Ramos (cell line): ENCODE results near the gene CCT5.
"Not testable (repeated sequence)": the region's sequence is repeated elsewhere in the genome, so short reads cannot be mapped to it uniquely, and the experiment has no call there.

Experiments used
- in situ Hi-C: fragments of 300-500 bp; cut with MboI; formaldehyde crosslinking; loops from one replicate; pipeline ENCODE4 v1.14.3; 2022; ENCODE audit warnings: low sequenced_read_pairs; ENCODE audit not compliant: unreplicated experiment

Gene CCT5

DNA sequence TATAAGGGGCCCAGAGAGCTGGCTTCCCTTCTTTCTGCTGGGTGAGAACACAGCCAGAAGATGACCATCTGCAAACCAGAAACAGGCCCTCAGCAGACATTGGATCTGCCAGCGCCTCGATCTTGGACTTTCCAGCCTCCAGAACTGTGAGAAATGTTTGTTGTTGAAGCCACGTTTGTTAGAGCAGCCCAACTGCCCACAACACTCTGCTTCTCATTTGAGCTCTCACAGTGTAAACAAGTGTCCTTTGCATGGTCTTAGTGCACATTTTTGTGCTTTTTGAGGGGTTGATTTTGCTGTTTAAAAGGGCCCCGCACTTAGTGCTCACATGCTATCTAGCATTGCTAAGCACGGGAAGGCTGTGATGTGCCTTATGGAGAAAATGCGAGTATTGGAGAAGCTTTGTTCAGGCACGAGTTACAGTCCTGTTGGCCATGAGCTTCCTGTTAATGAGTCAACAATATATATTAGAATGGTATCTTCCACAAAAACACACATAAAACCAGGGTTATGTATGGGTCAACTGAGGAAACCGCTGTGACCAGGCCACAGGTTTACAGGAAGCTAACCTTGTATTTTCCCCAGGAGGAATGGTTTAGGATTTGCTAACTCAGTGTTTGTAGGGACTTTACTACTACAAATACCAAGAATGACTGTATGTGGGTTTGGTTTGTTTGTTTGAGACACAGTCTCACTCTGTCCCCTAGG, 45.7 kb downstream of the CCT5 start:
- in situ Hi-C loops: loop anchor here (25.0 kb wide), 1 partner anchor 117 kb away; no protein-coding TSS in a partner anchor

DNA sequence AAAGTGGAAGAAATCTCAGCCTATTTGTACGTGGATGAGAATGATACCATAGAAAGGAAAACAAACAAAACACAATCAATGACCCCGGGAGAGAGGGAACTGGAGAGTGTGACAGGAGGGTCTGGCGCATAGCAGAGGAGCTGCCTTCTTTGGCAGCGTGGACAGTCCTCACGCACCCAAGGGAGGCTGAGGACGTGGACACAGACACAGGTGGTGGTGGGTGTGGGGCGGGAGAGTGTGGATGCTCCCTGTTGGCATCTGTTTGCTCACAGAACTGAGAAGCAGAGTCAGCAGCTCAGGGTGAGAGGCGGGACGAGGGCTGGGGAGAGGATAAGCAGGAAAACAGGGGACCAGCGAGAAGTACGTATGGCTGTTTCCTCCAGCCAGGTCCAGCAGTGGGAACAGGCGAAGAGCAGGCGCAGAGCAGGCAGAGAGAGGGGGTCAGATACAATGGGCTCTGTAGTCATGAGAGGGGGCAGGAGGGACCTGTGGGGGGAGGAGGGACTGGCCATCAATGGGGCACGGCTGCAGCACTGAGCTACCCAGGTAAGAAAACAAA, 47.6 kb downstream of the CCT5 start:
- in situ Hi-C loops: loop anchor here (25.0 kb wide), 1 partner anchor 115 kb away; no protein-coding TSS in a partner anchor

DNA sequence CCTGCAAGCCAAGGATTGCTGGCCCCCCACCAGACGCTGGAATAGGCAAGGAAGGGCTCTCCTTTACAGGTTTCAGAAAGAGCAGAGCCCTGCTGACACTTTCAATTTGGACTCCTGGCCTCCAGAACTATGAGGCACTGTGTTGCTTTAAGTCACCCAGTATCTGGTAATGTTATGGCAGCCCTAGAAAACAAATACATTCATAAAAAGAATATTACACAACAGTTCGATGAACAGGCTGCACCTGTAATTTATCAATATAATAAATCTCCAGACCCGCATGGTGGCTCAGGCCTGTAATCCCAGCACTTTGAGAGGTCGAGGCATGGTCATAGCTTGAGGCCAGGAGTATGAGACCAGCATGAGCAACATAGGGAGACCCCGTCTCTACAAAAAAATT, 50.2 kb downstream of the CCT5 start:
- in situ Hi-C loops: no loop called here

DNA sequence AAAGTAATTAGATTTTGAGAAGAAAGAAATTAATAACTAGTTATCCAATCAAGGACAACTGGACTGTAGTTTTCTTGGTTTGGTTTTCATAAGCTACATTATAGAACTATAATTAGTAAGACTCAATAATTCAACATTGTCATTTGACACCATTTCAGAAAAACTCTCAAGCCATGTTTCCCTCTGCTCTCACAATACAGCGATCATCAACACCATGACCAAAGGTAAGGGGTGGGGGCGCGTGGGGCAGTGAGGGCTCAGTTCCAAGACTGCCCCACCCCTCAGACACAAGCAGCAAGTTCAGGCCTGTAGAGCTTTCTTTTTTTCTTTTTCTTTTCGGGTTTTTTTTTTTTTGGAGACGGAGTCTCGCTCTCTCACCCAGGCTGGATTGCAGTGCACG, 51.2 kb downstream of the CCT5 start:
- in situ Hi-C loops: no loop called here

DNA sequence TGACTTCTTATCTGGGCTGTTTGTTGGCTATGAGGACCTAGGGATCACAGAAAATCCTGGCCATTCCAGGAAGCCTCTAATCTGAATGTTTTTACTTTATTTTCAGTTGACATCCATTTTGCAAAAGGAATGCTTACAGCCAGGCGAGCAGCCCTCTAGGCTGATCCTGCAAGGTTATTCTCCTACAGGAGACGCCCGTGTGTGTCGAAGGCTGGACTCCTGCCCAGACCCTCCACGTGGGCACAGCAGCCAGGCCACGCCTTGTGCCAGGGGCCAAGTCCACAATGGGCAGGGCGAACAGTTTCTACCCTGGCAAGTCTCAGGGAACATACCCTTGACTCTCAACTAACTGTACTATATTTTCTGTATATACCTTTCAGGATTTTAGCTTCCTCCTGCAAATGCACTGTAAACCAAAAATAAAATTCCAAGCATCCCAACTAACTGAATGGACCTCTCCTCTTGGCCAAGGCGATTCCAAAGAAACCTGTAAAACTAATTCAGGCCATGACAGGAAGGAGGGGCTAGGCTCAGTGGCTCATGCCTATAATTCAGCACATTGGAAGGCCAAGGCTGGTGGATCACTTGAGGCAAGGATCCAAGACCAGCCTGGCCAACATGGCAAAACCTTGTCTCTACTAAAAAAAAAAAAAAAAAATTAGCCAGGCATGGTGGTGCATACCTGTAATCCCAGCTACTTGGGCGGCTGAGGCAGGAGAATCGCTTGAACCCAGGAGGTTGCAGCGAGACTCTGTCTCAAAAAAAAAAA, 51.9 kb downstream of the CCT5 start:
- in situ Hi-C loops: no loop called here

DNA sequence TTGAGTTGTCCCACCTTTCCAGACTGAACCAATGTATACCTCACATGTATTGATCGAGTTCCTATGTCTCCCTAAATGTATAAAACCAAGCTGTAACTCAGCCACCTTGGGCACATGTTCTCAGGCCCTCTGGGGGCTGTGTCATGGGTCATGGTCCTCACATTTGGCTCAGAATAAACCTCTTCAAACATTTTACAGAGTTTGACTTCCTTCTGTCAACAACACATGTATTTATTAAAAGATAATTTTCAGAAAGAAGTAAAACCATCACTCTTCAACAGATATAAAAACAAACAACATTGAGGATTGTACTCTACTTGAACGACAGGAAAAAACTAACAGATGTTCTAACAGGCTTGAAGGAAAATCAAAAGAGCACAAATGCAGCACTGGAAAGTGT, 53.1 kb downstream of the CCT5 start:
- in situ Hi-C loops: no loop called here

DNA sequence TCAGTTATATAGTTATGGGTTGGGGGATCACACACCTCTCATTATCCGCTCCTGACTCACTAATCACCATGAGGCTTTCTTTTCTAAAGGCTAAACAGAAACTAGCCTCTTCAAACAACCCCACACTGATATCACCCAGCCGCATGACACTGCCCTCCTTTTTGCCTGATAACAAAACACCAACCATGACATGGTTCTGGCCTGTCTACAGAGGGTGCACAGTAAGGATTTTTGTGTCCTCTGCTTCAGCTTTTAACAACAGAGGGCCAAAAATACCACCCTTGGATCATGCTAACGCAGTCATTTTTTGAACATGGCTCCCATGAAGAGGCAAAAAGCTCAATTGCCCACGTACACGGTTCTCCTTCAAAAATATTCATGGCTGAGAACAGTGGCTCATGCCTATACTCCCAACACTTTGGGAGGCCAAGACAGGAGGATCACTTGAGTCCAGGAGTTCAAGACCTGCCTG, 53.7 kb downstream of the CCT5 start:
- in situ Hi-C loops: no loop called here

DNA sequence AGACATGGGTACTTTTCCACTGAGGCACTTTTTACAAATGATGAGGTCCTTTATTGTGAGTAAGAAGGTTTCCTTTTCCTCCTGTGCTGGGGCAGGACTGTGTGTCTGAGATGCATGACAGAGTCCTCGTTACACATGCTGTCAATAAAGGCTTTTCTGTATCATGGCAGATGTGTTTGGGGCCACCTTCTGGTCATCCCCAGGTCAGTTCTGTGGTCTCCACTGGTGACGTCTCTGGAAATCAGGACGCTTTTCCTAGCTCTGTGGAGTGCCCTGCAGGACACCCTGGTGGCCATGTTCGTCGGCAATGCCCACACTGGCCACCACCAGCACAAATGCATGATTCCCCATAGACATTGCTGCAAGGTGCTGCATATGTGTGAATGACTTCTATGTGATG, 54.9 kb downstream of the CCT5 start:
- in situ Hi-C loops: no loop called here

DNA sequence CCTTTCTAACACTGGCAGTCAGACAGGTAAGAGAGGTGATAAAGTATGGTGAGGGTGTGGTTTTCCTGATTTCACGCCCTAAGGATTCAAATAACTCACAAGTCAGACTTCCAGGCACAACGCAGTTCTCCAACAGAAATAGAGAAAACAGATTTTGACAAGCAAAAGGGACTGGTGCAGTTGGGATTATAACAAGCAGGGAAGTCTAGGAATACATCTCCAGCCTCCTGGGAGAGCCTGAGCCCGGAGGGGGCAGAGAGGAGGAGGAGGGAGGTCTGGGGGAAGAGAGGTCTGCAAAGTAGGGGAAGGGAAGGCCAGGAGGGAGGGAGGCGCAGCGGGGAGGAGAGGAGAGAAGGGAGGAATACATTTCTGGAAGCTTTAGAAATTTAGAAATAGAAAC, 56.0 kb downstream of the CCT5 start:
- in situ Hi-C loops: no loop called here

DNA sequence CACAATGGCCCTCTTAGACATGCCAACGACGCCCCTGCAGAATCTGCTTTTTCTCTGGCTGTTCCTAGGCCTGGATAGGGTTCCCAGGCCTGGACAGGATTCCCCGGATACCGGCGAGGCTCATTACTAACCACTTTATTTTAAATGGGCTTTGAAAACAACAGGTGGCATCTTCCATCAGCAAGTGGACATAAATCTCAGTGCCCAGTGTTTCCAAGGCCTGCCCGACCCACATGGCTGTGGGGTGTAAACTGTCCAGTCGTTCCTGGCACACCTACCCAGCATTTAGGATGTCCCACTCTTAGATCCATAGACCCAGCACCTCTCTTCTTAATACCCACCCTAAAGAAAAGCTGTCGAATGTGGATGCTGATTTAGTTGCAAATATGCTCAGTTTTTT, 56.7 kb downstream of the CCT5 start:
- in situ Hi-C loops: no loop called here

DNA sequence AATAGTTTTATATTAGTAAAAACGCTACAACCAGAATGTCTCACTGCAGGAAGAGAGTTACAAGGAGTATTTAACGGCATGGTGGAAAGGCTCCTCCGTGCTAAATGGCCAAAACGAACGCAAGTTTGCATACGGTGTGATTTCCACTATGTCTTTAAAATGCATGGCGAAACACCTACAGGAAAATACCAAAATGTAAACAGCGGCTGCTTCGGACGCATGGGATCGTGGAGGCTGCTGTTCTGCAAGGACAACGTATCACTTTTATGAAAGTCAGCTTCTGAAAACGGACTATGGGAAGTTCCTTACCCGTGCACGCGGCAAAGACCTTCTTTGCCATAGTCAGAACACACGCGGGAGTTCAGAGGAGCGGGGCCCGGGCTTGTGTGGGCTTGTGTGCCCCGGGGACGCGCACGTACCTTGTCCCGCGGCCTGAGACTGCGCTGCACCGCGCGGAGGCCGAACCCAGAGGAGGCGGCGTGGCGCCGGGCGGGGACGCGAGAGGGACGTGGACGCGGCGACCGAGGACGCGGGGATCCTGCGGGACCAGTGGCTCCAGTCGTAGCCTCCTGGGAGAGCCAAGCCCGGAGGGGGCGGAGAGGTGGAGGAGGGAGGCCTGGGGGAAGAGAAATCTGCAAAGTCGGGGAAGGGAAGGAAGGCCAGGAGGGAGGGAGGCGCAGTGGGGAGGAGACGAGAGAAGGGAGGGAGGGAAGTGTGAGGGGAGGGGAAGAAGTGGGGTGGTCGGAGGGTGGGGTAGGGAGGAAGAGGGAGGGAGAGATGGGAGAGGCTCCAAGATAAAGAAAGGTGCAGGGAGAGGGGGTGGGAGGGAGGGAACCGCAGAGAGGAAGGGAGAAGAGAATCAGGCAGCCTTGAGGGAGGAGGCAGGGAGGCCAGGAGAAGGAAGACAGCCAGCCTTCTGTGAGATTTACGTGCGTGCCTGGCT, 57.4 kb downstream of the CCT5 start, which contains the start of gene CMBL:
Gene CMBL (minus strand): TSS at position 697 of the 943 bp plus-strand sequence. CDS start 17,140 bp downstream, outside the sequence.
- in situ Hi-C loops: no loop called here

DNA sequence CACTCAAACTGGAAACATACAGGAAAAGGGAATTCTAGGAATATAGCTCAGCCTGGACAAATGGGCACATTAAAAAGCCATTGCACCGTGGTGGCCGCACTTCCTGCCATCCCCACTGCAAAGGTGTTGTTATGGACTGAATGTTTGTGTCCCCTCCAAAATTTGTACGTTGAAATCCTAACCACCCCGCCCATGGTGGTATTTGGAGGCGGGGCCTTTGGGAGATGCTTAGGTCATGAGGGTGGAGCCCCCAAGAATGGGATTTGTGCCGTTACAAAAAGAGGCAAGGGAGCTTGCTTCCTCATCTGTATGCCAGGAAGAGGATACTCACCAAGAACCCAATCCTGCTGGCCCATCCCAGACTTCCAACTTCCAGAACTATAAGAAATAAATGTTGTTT, 58.8 kb downstream of the CCT5 start:
- in situ Hi-C loops: no loop called here

DNA sequence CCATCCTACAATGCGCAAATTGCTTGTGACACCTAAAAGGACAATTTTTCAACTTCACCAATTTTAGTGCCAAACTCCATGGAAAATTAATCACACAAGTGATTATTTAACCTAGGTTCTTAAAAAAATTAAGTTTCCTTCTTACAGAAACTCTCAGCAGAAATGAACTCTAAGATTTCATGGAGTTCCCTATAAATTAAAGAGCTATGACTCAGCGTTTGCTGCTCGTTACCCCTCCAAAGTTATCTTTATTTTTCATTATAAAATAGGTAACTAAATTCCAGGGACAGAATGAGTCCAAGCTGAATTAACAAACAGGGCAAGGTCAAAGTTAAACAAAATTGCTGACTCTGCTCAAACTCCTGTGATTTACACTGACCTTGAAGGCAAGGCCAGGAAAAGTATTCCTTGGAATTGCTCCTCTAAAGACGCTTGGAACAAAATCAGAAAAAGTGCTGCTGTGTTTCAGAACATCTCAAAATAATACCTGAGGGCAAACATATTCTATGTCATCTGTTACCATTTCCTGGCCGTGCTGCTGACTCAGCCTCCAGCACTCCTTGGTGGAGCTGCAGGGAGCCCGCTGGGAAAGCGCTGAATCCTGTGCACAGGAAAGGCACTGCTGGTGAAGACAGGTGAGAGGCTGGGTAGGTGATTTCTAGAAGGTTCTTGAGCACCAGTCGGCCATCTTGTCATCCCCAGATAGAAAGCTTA, 60.1 kb downstream of the CCT5 start:
- in situ Hi-C loops: no loop called here

DNA sequence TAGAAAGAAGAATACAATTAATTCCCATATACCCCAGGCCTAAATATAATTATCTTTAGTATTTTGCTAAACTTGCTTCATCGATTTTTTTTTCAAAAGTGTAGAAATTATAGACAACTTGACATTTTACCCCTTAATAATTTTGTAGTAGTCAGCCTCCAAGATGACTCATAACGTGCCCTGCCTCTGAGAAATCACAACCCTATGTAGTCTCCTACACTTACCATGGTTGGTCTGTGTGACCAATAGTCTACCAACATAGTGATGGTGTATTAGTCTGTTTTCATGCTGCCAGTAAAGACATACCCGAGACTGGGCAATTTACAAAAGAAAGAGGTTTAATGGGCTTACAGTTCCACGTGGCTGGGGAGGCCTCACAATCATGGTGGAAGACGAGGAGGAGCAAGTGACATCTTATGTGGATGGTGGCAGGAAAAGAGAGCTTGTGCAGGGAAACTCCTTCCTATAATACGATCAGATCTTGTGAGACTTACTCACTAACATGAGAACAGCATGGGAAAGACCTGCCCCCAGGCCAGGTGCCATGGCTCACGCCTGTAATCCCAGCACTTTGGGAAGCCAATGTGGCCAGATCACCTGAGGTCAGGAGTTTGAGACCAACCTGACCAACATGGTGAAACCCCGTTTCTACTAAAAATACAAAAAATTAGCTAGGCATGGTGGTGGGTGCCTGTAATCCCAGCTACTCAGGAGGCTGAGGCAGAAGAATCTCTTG, 60.9 kb downstream of the CCT5 start:
- in situ Hi-C loops: not testable (repeated sequence)

DNA sequence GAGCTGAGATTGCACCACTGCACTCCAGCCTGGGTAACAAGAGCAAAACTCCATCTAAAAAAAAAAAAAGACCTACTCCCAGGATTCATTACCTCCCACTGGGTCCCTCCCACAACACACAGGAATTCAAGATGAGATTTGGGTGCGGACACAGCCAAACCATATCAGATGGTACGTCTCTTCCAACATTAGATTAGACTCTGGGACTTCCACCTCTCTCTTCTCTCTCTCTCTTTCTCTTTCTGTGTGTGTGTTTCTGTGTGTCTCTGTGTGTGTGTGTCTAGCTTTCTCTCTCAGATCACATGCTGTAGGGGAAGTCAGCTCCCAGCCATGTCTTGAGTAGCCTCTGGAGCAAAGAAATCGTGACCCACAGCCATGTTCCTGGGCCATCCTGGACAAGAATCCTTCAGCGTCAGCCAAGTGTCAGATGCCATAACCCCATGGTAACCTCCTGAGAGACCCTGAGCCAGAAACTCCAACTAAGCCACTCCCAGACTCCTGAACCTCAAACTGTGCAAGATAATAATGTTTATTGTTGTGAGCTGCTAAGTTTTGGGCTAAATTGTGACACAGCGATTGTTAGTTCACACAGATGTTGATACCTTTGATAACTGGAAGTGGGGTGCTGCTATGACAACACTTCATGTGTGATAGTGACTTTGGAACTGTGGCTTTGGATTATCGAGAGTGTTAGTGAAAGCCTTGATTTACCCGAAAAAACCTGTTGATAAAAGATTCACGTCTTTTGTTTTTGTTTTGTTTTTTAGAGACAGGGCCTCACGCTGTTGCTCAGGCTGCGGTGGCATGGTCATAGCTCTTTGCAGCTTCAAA, 61.7 kb downstream of the CCT5 start:
- in situ Hi-C loops: no loop called here

DNA sequence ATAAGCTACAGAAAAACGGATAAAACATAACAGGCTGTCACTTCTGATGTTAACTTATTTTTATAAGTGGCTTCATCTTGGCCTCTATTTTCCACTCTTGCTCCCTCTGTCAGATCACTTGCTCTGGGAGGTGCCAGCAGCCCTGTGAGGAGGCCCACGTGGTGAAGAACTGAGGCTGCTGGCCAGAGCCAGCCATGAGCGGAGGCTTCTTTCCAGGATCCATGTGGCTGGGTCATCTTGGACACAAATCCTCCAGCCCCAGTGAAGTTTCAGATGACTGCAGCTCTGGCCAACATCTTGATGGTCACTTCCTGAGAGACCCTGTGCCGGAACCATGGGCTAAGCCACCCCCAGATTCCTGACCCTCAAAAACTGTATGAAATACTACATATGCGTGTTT, 65.1 kb downstream of the CCT5 start:
- in situ Hi-C loops: no loop called here
